Karpas-422 (cell line): Measurements from ENCODE around the gene CFDP1. TPM values are rescaled to one million over a fixed set of nuclear protein-coding genes. Genes with fewer than 3 reads are reported as not detected.
A peak's percentile ranks its signal among the peaks of the same experiment; 100 is the strongest.

Source experiments
- DNase-seq: peaks from one replicate; pipeline ENCODE4 v3.0.0-alpha.2; 2015
- H2AFZ ChIP-seq: fragments of 200-600 bp; sonication (generic); 2 replicates; pipeline ENCODE4 v1.6.1; 2014; ENCODE audit warnings: antibody characterized with exemption, low read length, mixed read lengths
- H3K27ac ChIP-seq: fragments of 200-600 bp; sonication (generic); 2 replicates; pipeline ENCODE4 v1.5.1; 2014; ENCODE audit warnings: mild to moderate bottlenecking, low read length, moderate library complexity
- H3K27me3 ChIP-seq: fragments of 200-600 bp; sonication (generic); 2 replicates; pipeline ENCODE4 v1.6.1; 2014; ENCODE audit warnings: low read length, mixed read lengths
- H3K36me3 ChIP-seq: fragments of 200-600 bp; sonication (generic); 2 replicates; pipeline ENCODE4 v1.6.1; 2014; ENCODE audit warnings: low read length, mixed read lengths; ENCODE audit not compliant: insufficient read depth
- H3K4me1 ChIP-seq: fragments of 200-600 bp; sonication (generic); 2 replicates; pipeline ENCODE4 v1.6.1; 2014; ENCODE audit warnings: mild to moderate bottlenecking, low read length, mixed read lengths
- H3K4me2 ChIP-seq: fragments of 200-600 bp; sonication (generic); 2 replicates; pipeline ENCODE4 v1.6.1; 2014; ENCODE audit warnings: low read length, low read depth, mild to moderate bottlenecking; ENCODE audit not compliant: poor library complexity, severe bottlenecking
- H3K4me3 ChIP-seq: fragments of 200-600 bp; sonication (generic); 2 replicates; pipeline ENCODE4 v1.5.1; 2014; ENCODE audit warnings: mild to moderate bottlenecking, antibody characterized with exemption, low read length, mixed read lengths
- H3K79me2 ChIP-seq: fragments of 200-600 bp; sonication (generic); 2 replicates; pipeline ENCODE4 v1.6.1; 2014; ENCODE audit warnings: mild to moderate bottlenecking, low read length, mixed read lengths
- H3K9ac ChIP-seq: fragments of 200-600 bp; sonication (generic); 2 replicates; pipeline ENCODE4 v1.6.0; 2014; ENCODE audit warnings: low read length
- H3K9me2 ChIP-seq: fragments of 200-600 bp; sonication (generic), shearing (Covaris generic); replicated peaks from 2 replicates; pipeline ENCODE4 v1.6.0; 2014; ENCODE audit warnings: mild to moderate bottlenecking, low read length, moderate library complexity; ENCODE audit not compliant: insufficient read depth
- H3K9me3 ChIP-seq: fragments of 300-700, 200-600 bp; sonication (generic); 2 replicates; pipeline ENCODE4 v1.6.1; 2014; ENCODE audit warnings: low read length, mixed read lengths
- H4K20me1 ChIP-seq: fragments of 200-600 bp; sonication (generic); 2 replicates; pipeline ENCODE4 v1.6.1; 2014; ENCODE audit warnings: mild to moderate bottlenecking, antibody characterized with exemption, low read length, low read depth; ENCODE audit not compliant: insufficient read depth
- total RNA-seq: library from RNA; depleted of rRNA; stranded (reverse); fragments of >200 nt; shearing (Covaris generic); gene quantifications from 2 replicates; pipeline ENCODE4 v1.2.3, GENCODE V29; 2014; ENCODE audit warnings: low replicate concordance

Gene CFDP1
- total RNA-seq, 1 experiment from 2014 or later, result 33.5 TPM

DNA sequence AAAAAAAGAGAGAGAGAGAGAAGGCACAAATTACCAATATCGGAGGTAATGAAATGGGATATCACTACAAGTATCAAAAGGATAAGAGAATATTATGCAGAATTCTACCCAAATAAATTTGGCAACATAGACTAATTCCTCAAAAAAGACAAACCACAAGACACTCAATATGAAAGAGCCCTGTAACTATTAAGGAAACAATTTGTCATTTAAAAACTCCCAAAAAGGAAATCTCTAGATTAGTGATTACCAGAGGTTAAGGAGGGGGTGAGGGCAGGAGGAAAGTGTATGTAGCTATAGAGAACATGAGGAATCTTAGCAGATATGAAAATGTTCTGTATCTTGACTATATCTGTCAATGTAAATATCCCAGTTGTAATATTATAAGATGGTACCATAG, 54.0 kb downstream of the CFDP1 start:
- peak overlapping the region; percentile 53 for H3K4me2 ChIP-seq
- H3K4me1 ChIP-seq, result peaks cover 51% of the 10 kb centered on the region
- DNase-seq, result no peak
- no peaks in the 10 kb centered on the region for H4K20me1 ChIP-seq
- peaks cover 11% of the 10 kb centered on the region; the same call in 1 of the 2 replicates for H3K36me3 ChIP-seq
- H3K9me2 ChIP-seq, result no peaks in the 10 kb centered on the region
- H3K9me3 ChIP-seq, result no peaks in the 10 kb centered on the region
- no peak overlapping the region for H2AFZ ChIP-seq
- H3K27me3 ChIP-seq, result no peaks in the 10 kb centered on the region
- H3K27ac ChIP-seq, result peak overlapping the region; percentile 72
- no peak overlapping the region for H3K9ac ChIP-seq
- H3K4me3 ChIP-seq, result no peak overlapping the region
- peaks cover 25% of the 10 kb centered on the region for H3K79me2 ChIP-seq

DNA sequence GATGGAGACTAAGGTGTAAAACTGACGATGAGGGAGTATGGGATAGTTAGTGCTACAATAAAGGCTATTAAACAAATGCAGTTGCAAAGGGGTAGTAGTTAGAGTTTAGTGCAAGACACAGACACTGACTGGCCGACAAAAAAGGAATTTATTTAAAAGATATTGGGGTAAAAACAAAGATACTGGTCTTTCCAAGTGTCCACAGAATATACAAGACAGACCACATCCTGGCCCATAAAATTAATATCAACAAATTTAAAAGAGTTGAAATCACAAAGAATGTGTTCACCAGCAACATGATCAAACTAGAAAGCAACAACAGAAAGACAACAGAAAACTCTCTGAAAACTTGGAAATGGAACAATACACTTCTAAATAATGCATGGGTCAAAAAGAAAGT, 54.7 kb downstream of the CFDP1 start:
- H3K27me3 ChIP-seq, result no peaks in the 10 kb centered on the region
- DNase-seq, result no peak
- no peaks in the 10 kb centered on the region for H3K9me3 ChIP-seq
- H3K4me1 ChIP-seq, result peaks cover 51% of the 10 kb centered on the region
- peaks cover 22% of the 10 kb centered on the region; the same call in 1 of the 2 replicates for H3K79me2 ChIP-seq
- 0 out of 2 replicates have a peak overlapping the region, but pooled peaks have one; percentile 72 for H3K27ac ChIP-seq
- H2AFZ ChIP-seq, result no peak overlapping the region
- H4K20me1 ChIP-seq, result no peaks in the 10 kb centered on the region
- H3K36me3 ChIP-seq, result peaks cover 11% of the 10 kb centered on the region; the same call in 1 of the 2 replicates
- H3K4me2 ChIP-seq, result no peak overlapping the region
- no peak overlapping the region for H3K4me3 ChIP-seq
- no peak overlapping the region for H3K9ac ChIP-seq
- H3K9me2 ChIP-seq, result no peaks in the 10 kb centered on the region

DNA sequence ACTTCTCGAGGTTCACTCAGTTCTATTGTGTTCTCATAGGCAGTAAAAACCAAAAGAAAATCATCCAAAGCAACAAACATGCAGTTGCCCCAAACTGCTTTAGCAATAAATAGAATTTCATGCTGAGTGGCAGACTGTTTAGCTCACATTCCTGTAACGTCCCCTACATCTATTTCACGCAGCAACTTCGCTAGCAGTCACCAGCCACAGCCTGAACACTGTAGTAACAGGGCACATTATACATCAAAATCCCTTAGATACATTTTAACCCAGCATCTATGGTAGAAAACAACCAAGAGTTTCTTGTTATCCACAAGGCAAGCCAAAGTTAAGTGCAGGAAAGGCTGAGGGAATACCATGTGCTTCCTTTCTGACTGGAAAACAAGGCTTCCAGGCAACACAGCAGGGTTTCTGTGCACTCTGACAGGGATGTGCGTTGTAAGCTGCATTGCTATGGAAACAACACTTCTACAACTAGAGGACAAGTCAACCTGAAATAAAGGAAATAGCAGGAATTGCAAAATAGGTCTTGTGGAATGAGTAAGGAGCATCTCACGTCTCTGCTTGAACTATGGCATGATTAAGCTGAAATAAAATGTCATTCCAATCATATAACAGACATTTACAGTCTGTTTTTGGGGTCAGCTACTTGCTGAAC, 55.4 kb downstream of the CFDP1 start:
- Histone ChIP-seq H2AFZ (no peak overlapping the region), H3K4me2 (no peak overlapping the region), H3K9ac (no peak overlapping the region), H3K4me3 (no peak overlapping the region), H3K36me3 (peaks cover 11% of the 10 kb centered on the region; the same call in 1 of the 2 replicates), H3K27me3 (no peaks in the 10 kb centered on the region), H3K9me2 (no peaks in the 10 kb centered on the region), H3K79me2 (peaks cover 22% of the 10 kb centered on the region; the same call in 1 of the 2 replicates), H3K4me1 (peaks cover 54% of the 10 kb centered on the region), H3K27ac (no peak overlapping the region), H3K9me3 (no peaks in the 10 kb centered on the region), H4K20me1 (no peaks in the 10 kb centered on the region)
- no peak for DNase-seq

DNA sequence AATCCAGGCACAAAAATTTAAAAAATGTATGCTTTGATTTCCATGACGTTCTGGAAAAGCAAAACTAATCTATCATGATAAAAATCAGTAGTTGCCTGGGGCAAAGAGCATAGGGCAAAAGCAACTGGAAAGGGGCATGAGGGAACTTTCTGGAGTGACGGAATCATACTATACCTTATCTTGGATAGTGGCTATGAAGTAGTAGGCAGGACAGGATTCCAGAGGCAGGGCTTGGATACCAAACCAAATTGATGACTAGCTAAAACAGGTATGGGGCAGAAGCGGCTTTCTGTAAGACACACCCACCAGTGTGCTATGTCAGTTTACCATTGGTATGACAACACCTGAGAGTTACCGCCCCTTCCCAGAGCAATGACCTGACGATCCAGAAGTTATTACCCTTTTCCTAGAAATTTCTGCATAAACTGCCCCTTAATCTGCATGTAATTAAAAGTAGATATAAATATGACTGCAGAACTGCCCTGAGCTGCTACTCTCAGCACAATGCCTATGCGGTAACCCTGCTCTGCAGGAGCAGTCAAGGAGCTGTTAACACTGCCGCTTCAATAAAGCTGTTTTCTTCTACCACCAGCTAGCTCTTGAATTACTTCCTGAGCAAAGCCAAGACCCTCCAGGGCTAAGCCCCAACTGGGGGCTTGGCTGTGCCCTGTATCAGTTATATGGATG, 56.7 kb downstream of the CFDP1 start:
- no peak overlapping the region for H2AFZ ChIP-seq
- no peaks in the 10 kb centered on the region for H4K20me1 ChIP-seq
- H3K36me3 ChIP-seq, result peaks cover 11% of the 10 kb centered on the region; the same call in 1 of the 2 replicates
- peaks cover 54% of the 10 kb centered on the region for H3K4me1 ChIP-seq
- H3K79me2 ChIP-seq, result peaks cover 20% of the 10 kb centered on the region; the same call in 1 of the 2 replicates
- H3K27me3 ChIP-seq, result no peaks in the 10 kb centered on the region
- H3K9me2 ChIP-seq, result no peaks in the 10 kb centered on the region
- no peak overlapping the region for H3K27ac ChIP-seq
- H3K4me3 ChIP-seq, result no peak overlapping the region
- no peaks in the 10 kb centered on the region for H3K9me3 ChIP-seq
- no peak overlapping the region for H3K4me2 ChIP-seq
- H3K9ac ChIP-seq, result no peak overlapping the region
- no peak for DNase-seq

DNA sequence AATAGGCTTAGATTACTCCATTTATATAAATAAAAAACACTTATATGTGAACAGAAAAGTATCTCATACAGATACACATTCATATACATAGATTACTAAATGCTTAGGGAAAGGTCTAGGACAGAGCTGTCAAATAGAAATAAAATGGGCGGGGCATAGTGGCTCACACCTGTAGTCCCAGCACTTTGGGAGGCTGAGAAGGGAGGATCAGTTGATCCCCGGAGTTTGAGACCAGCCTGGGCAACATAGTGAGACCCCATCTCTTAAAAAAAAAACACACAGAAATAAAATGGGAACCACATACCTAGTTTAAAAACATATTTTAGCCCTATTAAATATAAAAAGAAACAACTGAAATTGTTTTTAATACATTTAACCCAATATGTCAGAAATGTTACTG, 58.9 kb downstream of the CFDP1 start:
- no peaks in the 10 kb centered on the region for H4K20me1 ChIP-seq
- no peak overlapping the region for H3K4me3 ChIP-seq
- no peak overlapping the region for H2AFZ ChIP-seq
- H3K9me3 ChIP-seq, result no peaks in the 10 kb centered on the region
- peaks cover 32% of the 10 kb centered on the region for H3K4me1 ChIP-seq
- DNase-seq, result no peak
- H3K9me2 ChIP-seq, result no peaks in the 10 kb centered on the region
- H3K9ac ChIP-seq, result no peak overlapping the region
- H3K27me3 ChIP-seq, result no peaks in the 10 kb centered on the region
- no peak overlapping the region for H3K27ac ChIP-seq
- H3K4me2 ChIP-seq, result no peak overlapping the region
- H3K36me3 ChIP-seq, result peaks cover 11% of the 10 kb centered on the region; the same call in 1 of the 2 replicates
- peaks cover 19% of the 10 kb centered on the region; the same call in 1 of the 2 replicates for H3K79me2 ChIP-seq

DNA sequence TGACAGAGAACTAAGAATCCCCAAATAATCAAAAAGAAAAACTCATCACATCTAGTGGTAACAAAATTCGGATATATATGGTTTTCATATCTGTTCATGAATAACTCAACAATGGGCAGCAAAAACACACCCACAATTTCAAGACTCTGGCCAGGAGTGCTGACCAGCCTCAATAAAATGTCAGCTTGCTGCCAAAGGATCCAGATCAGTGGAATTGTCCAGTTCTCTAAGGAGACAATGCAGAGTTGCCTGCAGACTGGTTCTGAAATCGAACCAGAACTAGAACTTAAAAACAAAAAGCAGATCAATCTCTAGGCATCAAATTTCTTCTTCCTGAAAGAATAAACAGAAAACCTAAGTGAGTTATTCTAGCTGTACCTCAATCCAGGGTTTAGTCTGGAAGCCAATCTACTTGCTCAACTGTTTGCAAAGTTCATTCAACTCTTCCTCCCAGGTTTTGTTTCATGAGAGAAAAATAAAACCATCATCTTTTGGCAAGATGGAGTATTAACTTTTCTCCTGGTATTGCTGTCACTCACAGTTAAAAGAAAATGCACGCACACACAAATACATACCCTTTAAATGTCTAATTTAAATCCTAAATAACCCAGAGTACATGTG, 61.0 kb downstream of the CFDP1 start:
- Histone ChIP-seq H3K4me1 (peaks cover 20% of the 10 kb centered on the region), H4K20me1 (no peaks in the 10 kb centered on the region)
- no peak for DNase-seq

DNA sequence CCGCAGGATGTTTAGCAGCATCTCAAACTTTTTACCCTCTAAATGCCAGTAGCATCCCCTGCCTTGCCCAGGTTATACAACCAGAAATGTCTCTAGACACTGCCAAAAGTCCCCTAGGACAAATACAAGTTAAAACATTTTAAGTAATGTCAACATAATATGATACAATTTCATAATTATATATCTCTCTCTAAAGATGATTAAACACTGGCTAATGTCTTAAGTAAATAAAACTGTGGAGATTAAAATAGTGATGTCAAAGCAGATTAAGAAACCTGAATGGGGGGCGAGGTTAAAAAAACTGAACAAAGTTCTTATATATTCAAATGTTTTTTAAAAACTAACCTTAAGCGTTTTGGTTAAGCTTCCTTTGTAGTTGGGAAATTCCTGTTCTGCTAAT, 62.1 kb downstream of the CFDP1 start:
- Histone ChIP-seq H3K4me1 (peaks cover 20% of the 10 kb centered on the region), H3K4me3 (no peak overlapping the region), H2AFZ (no peak overlapping the region), H3K9ac (no peak overlapping the region), H3K4me2 (no peak overlapping the region), H3K36me3 (no peaks in the 10 kb centered on the region), H3K9me2 (no peaks in the 10 kb centered on the region), H3K27me3 (no peaks in the 10 kb centered on the region), H3K9me3 (no peaks in the 10 kb centered on the region), H3K79me2 (peaks cover 4% of the 10 kb centered on the region; the same call in 1 of the 2 replicates), H3K27ac (no peak overlapping the region; the same call in 1 of the 2 replicates), H4K20me1 (no peaks in the 10 kb centered on the region)
- no peak for DNase-seq

More for the DNA sequence above, 61.0 kb downstream of the CFDP1 start:
- Histone ChIP-seq H3K4me2 (no peak overlapping the region), H3K9me2 (no peaks in the 10 kb centered on the region), H3K9ac (no peak overlapping the region), H2AFZ (no peak overlapping the region), H3K79me2 (peaks cover 8% of the 10 kb centered on the region; the same call in 1 of the 2 replicates), H3K27me3 (no peaks in the 10 kb centered on the region), H3K36me3 (peaks cover 2% of the 10 kb centered on the region; the same call in 1 of the 2 replicates), H3K9me3 (no peaks in the 10 kb centered on the region), H3K4me3 (no peak overlapping the region), H3K27ac (peak overlapping the region; percentile 10; the same call in 1 of the 2 replicates)

DNA sequence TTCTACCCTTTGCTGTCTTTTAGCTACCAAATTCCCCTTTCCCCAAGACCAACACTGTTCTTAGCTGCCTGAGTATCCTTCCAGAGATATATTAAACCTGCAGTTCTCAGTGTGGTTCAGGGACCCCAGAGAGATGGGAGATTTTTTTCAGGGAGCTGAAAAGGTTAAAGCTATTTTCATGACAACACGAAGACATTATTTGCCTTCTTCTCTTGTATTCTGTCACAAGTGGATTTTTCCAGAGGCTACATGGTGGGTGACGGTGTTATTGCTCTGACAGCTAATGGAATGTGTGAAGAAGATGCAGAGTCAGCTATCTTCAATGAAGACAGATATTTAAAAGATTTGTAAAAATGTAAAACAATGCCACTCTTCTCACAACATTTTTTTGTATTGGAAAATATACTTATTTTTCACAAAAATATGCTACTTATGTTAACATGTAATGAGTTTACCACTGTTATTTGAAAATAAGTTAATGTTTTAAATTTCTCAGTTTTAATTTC, 69.0 kb downstream of the CFDP1 start:
- Histone ChIP-seq H3K27ac (no peak overlapping the region), H4K20me1 (no peaks in the 10 kb centered on the region), H3K27me3 (no peaks in the 10 kb centered on the region), H2AFZ (no peak overlapping the region), H3K4me1 (no peaks in the 10 kb centered on the region), H3K4me2 (no peak overlapping the region), H3K4me3 (no peak overlapping the region), H3K36me3 (no peaks in the 10 kb centered on the region), H3K79me2 (peaks cover 10% of the 10 kb centered on the region; the same call in 1 of the 2 replicates), H3K9me2 (no peaks in the 10 kb centered on the region), H3K9me3 (no peaks in the 10 kb centered on the region), H3K9ac (no peak overlapping the region)
- no peak for DNase-seq
